GM11168 (cell line): Measurements from ENCODE around the gene KLHL3.

Experiments
- in situ Hi-C: fragments of 300-500 bp; cut with MboI; formaldehyde crosslinking; loops from one replicate; pipeline ENCODE4 v1.12.0; 2022; ENCODE audit warnings: low sequenced_read_pairs; ENCODE audit not compliant: unreplicated experiment

The KLHL3 gene

GRCh38 chr5:137595396-137596079 is 140.4 kb downstream of the KLHL3 start:
- in situ Hi-C loops, result no loop called here

- in situ Hi-C loops, result no loop called here
These were observed 141.2 kb downstream of the KLHL3 start for GRCh38 chr5:137594717-137595116.

GRCh38 chr5:137592317-137592716 is 143.6 kb downstream of the KLHL3 start:
- in situ Hi-C loops, result no loop called here

- in situ Hi-C loops, result no loop called here
These were observed 146.7 kb downstream of the KLHL3 start for GRCh38 chr5:137589185-137589584.

GRCh38 chr5:137587919-137588318 is 148.0 kb downstream of the KLHL3 start:
- in situ Hi-C loops, result no loop called here

- in situ Hi-C loops, result no loop called here
These were observed 151.6 kb downstream of the KLHL3 start for GRCh38 chr5:137584262-137584661.

- in situ Hi-C loops, result no loop called here
These were observed 152.8 kb downstream of the KLHL3 start for GRCh38 chr5:137583129-137583528.

- in situ Hi-C loops, result no loop called here
These were observed 153.7 kb downstream of the KLHL3 start for GRCh38 chr5:137582218-137582617.

GRCh38 chr5:137581776-137582175 is 154.1 kb downstream of the KLHL3 start:
- in situ Hi-C loops, result no loop called here

- in situ Hi-C loops, result no loop called here
These were observed 155.9 kb downstream of the KLHL3 start for GRCh38 chr5:137580030-137580429.

- in situ Hi-C loops, result no loop called here
These were observed 160.0 kb downstream of the KLHL3 start for GRCh38 chr5:137575847-137576246.

- in situ Hi-C loops, result no loop called here
These were observed 160.7 kb downstream of the KLHL3 start for GRCh38 chr5:137575211-137575610.

GRCh38 chr5:137573376-137573775 is 162.5 kb downstream of the KLHL3 start:
- in situ Hi-C loops, result no loop called here

- in situ Hi-C loops, result no loop called here
These were observed 163.7 kb downstream of the KLHL3 start for GRCh38 chr5:137572042-137572695.

- in situ Hi-C loops, result no loop called here
These were observed 165.8 kb downstream of the KLHL3 start for GRCh38 chr5:137570070-137570469.
